Natural killer cell (primary cell): ENCODE measurements around the gene DYNLRB2. TPM values are rescaled to one million over a fixed set of nuclear protein-coding genes. Genes with fewer than 3 reads are reported as not detected.

Experiments
- ATAC-seq, 3 donors: fragments of 150-1000 bp in 2 of 3; fragments of 200-7000 bp in 1 of 3; cut with Tn5 transposase; 1 replicate in 1 of 3; 2 replicates in 2 of 3; pipeline ENCODE4 v1.10.0; 2021; ENCODE audit warnings: mild to moderate bottlenecking in 2 of 3, moderate library complexity in 2 of 3
- DNase-seq, 2 donors: peaks; one replicate each; pipeline versions ENCODE4 v3.0.0 to v3.0.0-alpha.2; 2013 to 2021; ENCODE audit warnings: mixed read lengths in 1 of 2
- H3K27ac ChIP-seq: one replicate; pipeline ENCODE4 v1.5.1; 2013; ENCODE audit warnings: mild to moderate bottlenecking, low read length
- H3K27me3 ChIP-seq: one replicate; pipeline ENCODE4 v1.6.1; 2013; ENCODE audit warnings: low read length; ENCODE audit not compliant: control insufficient read depth, insufficient read depth
- H3K36me3 ChIP-seq: one replicate; pipeline ENCODE4 v1.6.1; 2013; ENCODE audit warnings: low read length; ENCODE audit not compliant: control insufficient read depth, insufficient read depth
- H3K4me1 ChIP-seq: one replicate; pipeline ENCODE4 v1.6.1; 2013; ENCODE audit warnings: low read length; ENCODE audit not compliant: control insufficient read depth, insufficient read depth
- H3K4me3 ChIP-seq: one replicate; pipeline ENCODE4 v1.5.1; 2013; ENCODE audit warnings: low read length
- H3K9me3 ChIP-seq: one replicate; pipeline ENCODE4 v1.6.1; 2013; ENCODE audit warnings: low read length; ENCODE audit not compliant: control insufficient read depth, insufficient read depth
- H3K27ac Mint-ChIP-seq, 2 donors: one replicate each; pipeline ENCODE4 v1.8.0; 2022; ENCODE audit warnings: mild to moderate bottlenecking in 2 of 2, mixed read lengths in 2 of 2, moderate library complexity in 1 of 2
- H3K27me3 Mint-ChIP-seq, 2 donors: one replicate each; pipeline ENCODE4 v1.8.0; 2022; ENCODE audit warnings: low read depth in 2 of 2, mixed read lengths in 2 of 2
- H3K36me3 Mint-ChIP-seq: one replicate; pipeline ENCODE4 v1.8.0; 2022; ENCODE audit warnings: mixed read lengths
- H3K4me1 Mint-ChIP-seq, 2 donors: one replicate each; pipeline ENCODE4 v1.8.0; 2022; ENCODE audit warnings: mixed read lengths in 2 of 2
- H3K4me3 Mint-ChIP-seq: one replicate; pipeline ENCODE4 v1.8.0; 2022; ENCODE audit warnings: mild to moderate bottlenecking, moderate library complexity, mixed read lengths
- H3K9me3 Mint-ChIP-seq, 2 donors: one replicate each; pipeline ENCODE4 v1.8.0; 2022; ENCODE audit warnings: mixed read lengths in 2 of 2
- CTCF ChIP-seq: fragments of 200-600 bp; IDR thresholded peaks from one replicate; pipeline ENCODE4 v1.8.0; 2022; ENCODE audit warnings: antibody characterized with exemption
- WGBS: methylation state at CpG from one replicate; pipeline ENCODE4 v1.1.7; 2013; ENCODE audit warnings: missing lambda C conversion rate; ENCODE audit not compliant: insufficient coverage; 5-methylcytosine and 5-hydroxymethylcytosine counted together
- intact Hi-C: fragments of 100-400 bp; cut with micrococcal nuclease; formaldehyde crosslinking; loops from one replicate; pipeline ENCODE4 v1.14.2; 2022
- total RNA-seq, 4 donors: library from RNA; stranded (reverse); fragments of 120-200 nt in 1 of 4; gene quantifications; one replicate each; pipeline versions ENCODE4 v1.2.3 to v1.2.4, GENCODE V29; 2013 to 2022

Gene DYNLRB2
- total RNA-seq, 3 donors from 2014 or later (not counting 1 experiment from before 2014, with no cell fraction given), result not detected

DNA sequence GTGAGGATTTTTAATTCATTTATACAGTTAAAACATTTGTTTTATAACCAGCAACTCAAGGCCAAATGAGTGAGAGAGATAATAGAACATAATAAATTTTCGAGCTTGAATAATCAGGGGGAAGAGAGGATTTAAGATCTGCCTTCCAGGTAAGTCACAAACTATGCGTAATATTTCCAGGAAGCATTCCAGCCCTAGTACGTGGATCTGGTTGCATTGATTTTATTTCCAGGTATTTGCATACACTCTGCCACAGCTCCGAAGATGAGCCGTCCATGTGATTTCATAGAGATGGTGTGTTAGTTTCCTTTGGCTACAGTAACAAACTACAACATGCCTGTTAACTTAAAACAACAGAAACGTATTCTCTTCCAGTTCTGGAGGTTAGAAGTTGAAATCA is 3.5 kb downstream of the DYNLRB2 start:
- peak overlapping the region in 1 of 2 donors; percentile 13 for H3K27ac Mint-ChIP-seq
- H3K4me1 Mint-ChIP-seq, result peaks cover 17 to 19% of the 10 kb centered on the region in 2 donors
- H3K4me3 Mint-ChIP-seq, result no peak overlapping the region
- no peaks in the 10 kb centered on the region for H3K9me3 ChIP-seq
- intact Hi-C loops, result no loop called here
- DNase-seq, result no peak
- no peak for ATAC-seq
- H3K27me3 Mint-ChIP-seq, result peaks cover 2 to 9% of the 10 kb centered on the region in 2 donors
- H3K4me1 ChIP-seq, result peaks cover 10% of the 10 kb centered on the region
- H3K36me3 Mint-ChIP-seq, result no peaks in the 10 kb centered on the region
- TF ChIP-seq CTCF, result no peak
- H3K27me3 ChIP-seq, result no peaks in the 10 kb centered on the region
- 87% methylated on average over 6 of the region's 6 CpGs for WGBS
- no peaks in the 10 kb centered on the region for H3K36me3 ChIP-seq
- H3K9me3 Mint-ChIP-seq, result peaks cover 0 to 2% of the 10 kb centered on the region in 2 donors
- H3K27ac ChIP-seq, result no peak overlapping the region
- no peak overlapping the region for H3K4me3 ChIP-seq

- no CpG with 5 or more reads among the region's 4 CpGs for WGBS
- H3K27ac Mint-ChIP-seq, result no peak overlapping the region
Measured at GRCh38 chr16:80546249-80546648, 5.5 kb downstream of the DYNLRB2 start.

DNA sequence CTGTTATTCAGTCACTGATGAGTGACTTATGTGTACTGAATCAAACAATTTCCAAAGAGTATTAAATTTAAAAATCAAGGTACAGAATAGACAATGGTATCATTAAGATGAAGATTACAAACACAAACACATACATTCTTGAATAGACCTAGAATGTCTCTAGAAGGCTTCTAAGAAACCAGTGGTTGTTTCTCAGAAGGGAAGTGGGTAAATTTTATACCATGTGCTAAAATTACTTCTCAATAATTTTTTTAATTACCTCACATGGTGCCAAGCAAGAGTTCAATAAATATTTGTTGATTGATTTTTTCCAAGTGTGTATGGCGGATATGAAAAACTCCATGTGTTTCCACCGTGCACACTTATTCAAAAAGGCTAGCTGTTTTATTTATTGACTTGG is 6.4 kb downstream of the DYNLRB2 start:
- Histone ChIP-seq H3K9me3 (no peaks in the 10 kb centered on the region), H3K27me3 (no peaks in the 10 kb centered on the region), H3K4me3 (no peak overlapping the region), H3K36me3 (no peaks in the 10 kb centered on the region), H3K4me1 (no peaks in the 10 kb centered on the region), H3K27ac (no peak overlapping the region)
- intact Hi-C loops, result no loop called here
- DNase-seq (no peak), ATAC-seq (no peak)
- Mint-ChIP-seq H3K4me1 (no peaks in the 10 kb centered on the region), H3K4me3 (no peak overlapping the region), H3K9me3 (no peaks in the 10 kb centered on the region), H3K36me3 (no peaks in the 10 kb centered on the region), H3K27me3 (peaks cover 0 to 2% of the 10 kb centered on the region in 2 donors), H3K27ac (no peak overlapping the region)
- WGBS, result 94% methylated on average over 2 of the region's 2 CpGs
- TF ChIP-seq CTCF, result no peak

More at GRCh38 chr16:80546249-80546648, 5.5 kb downstream of the DYNLRB2 start:
- no peaks in the 10 kb centered on the region for H3K36me3 Mint-ChIP-seq
- no peak overlapping the region for H3K27ac ChIP-seq
- H3K9me3 ChIP-seq, result no peaks in the 10 kb centered on the region
- peaks cover 0 to 2% of the 10 kb centered on the region in 2 donors for H3K27me3 Mint-ChIP-seq
- H3K4me1 ChIP-seq, result peaks cover 2% of the 10 kb centered on the region
- intact Hi-C loops, result no loop called here
- ATAC-seq (no peak), DNase-seq (no peak)
- no peak overlapping the region for H3K4me3 Mint-ChIP-seq
- H3K4me1 Mint-ChIP-seq, result peaks cover 1 to 5% of the 10 kb centered on the region in 2 donors
- H3K27me3 ChIP-seq, result no peaks in the 10 kb centered on the region
- TF ChIP-seq CTCF, result no peak
- H3K4me3 ChIP-seq, result no peak overlapping the region
- no peaks in the 10 kb centered on the region for H3K36me3 ChIP-seq
- no peaks in the 10 kb centered on the region for H3K9me3 Mint-ChIP-seq

- TF ChIP-seq CTCF, result no peak
- Histone ChIP-seq H3K9me3 (no peaks in the 10 kb centered on the region), H3K36me3 (no peaks in the 10 kb centered on the region), H3K4me1 (no peaks in the 10 kb centered on the region), H3K27ac (no peak overlapping the region), H3K4me3 (no peak overlapping the region), H3K27me3 (no peaks in the 10 kb centered on the region)
- ATAC-seq (no peak), DNase-seq (no peak)
- H3K27ac Mint-ChIP-seq, result no peak overlapping the region
- peaks cover 0 to under 1% of the 10 kb centered on the region in 2 donors for H3K27me3 Mint-ChIP-seq
- H3K4me3 Mint-ChIP-seq, result no peak overlapping the region
- WGBS, result 95% methylated on average over 5 of the region's 5 CpGs
- intact Hi-C loops, result no loop called here
- H3K36me3 Mint-ChIP-seq, result no peaks in the 10 kb centered on the region
- no peaks in the 10 kb centered on the region for H3K9me3 Mint-ChIP-seq
- H3K4me1 Mint-ChIP-seq, result no peaks in the 10 kb centered on the region
Measured at GRCh38 chr16:80552277-80552676, 11.5 kb downstream of the DYNLRB2 start.
